ENCODE data around the gene HRH2. TPM values are rescaled to one million over a fixed set of nuclear protein-coding genes. Genes with fewer than 3 reads are reported as not detected.

HRH2 gene
- total RNA-seq, 1 experiment from 2014 or later = 9.3 TPM

- TF ChIP-seq ZNF281 (CRISPR knock-in tag; IDR thresholded peaks at IDR 0.05) = no peak
- TF ChIP-seq ARID4B (CRISPR knock-in tag; IDR thresholded peaks at IDR 0.05; ENCODE audit: borderline replicate concordance) = no peak
- no peak for TF ChIP-seq IRF1 (CRISPR knock-in tag; IDR thresholded peaks at IDR 0.05)
- TF ChIP-seq CREM (CRISPR knock-in tag; IDR thresholded peaks at IDR 0.05) = no peak
- no peak for TF ChIP-seq RORB (CRISPR knock-in tag; IDR thresholded peaks at IDR 0.05)
- no peak for TF ChIP-seq NFE2L1 (CRISPR knock-in tag; IDR thresholded peaks at IDR 0.05)
- TF ChIP-seq PRRX2 (CRISPR knock-in tag; IDR thresholded peaks at IDR 0.05) = no peak
- no peak for TF ChIP-seq TCF7 (CRISPR knock-in tag; IDR thresholded peaks at IDR 0.05; ENCODE audit: low read depth)
- TF ChIP-seq NR2C2 (CRISPR knock-in tag; IDR thresholded peaks at IDR 0.05) = no peak
These were observed 25.4 kb downstream of the HRH2 start (continued) for GRCh38 chr5:175683231-175683630.

GRCh38 chr5:175683921-175684320 is 26.1 kb downstream of the HRH2 start:
- H3K36me3 Mint-ChIP-seq = peaks cover 27% of the 10 kb centered on the region
- H3K4me1 Mint-ChIP-seq = peaks cover 30% of the 10 kb centered on the region
- H3K4me3 Mint-ChIP-seq = no peak overlapping the region
- no peak for DNase-seq (ENCODE audit: low spot score)
- peaks cover 4% of the 10 kb centered on the region; the same call in 1 of the 2 replicates for H3K9me3 Mint-ChIP-seq
- no peaks in the 10 kb centered on the region for H3K27me3 Mint-ChIP-seq (ENCODE audit: low read depth)
- H3K27ac Mint-ChIP-seq = no peak overlapping the region
- POLR2A ChIA-PET = interaction anchor here (0.6 kb wide), 1 partner anchor 349 kb away, joined by 3 read pairs; no protein-coding TSS in a partner anchor
- ATAC-seq = no peak
- CTCF ChIA-PET = interaction anchor here (0.6 to 1.7 kb wide), 3 partner anchors 35 to 150 kb away, joined by 3 to 7 read pairs (median 4); no protein-coding TSS in a partner anchor
- TF ChIP-seq MLX (CRISPR knock-in tag; IDR thresholded peaks at IDR 0.05) (no peak), SMAD3 (CRISPR knock-in tag; IDR thresholded peaks at IDR 0.05; ENCODE audit: borderline replicate concordance) (no peak), MYBL2 (CRISPR knock-in tag; IDR thresholded peaks at IDR 0.05) (no peak), ZNF121 (CRISPR knock-in tag; IDR thresholded peaks at IDR 0.05) (no peak), AFF4 (CRISPR knock-in tag; IDR thresholded peaks at IDR 0.05; ENCODE audit: borderline replicate concordance) (no peak), STAT6 (CRISPR knock-in tag; conservative IDR thresholded peaks at IDR 0.05; ENCODE audit: low read depth) (no peak), ESRRA (CRISPR knock-in tag; IDR thresholded peaks at IDR 0.05; ENCODE audit: borderline replicate concordance) (no peak), NR2C2 (CRISPR knock-in tag; IDR thresholded peaks at IDR 0.05) (no peak), FOXP1 (CRISPR knock-in tag; IDR thresholded peaks at IDR 0.05; ENCODE audit: borderline replicate concordance) (no peak), ZNF232 (CRISPR knock-in tag; IDR thresholded peaks at IDR 0.05) (no peak), ZNF263 (CRISPR knock-in tag; IDR thresholded peaks at IDR 0.05; ENCODE audit: low read depth) (no peak), CTCF (IDR thresholded peaks at IDR 0.05) (no peak)

All from WTC11 (cell line).